HG02610 (cell line): ENCODE measurements around the gene SLC29A3.

ENCODE experiments used
- ATAC-seq: cut with Tn5 transposase; IDR thresholded peaks from one replicate; pipeline ENCODE4 v1.9.1; 2021; ENCODE audit warnings: mild to moderate bottlenecking, moderate library complexity; ENCODE audit not compliant: unreplicated experiment

Gene SLC29A3

DNA sequence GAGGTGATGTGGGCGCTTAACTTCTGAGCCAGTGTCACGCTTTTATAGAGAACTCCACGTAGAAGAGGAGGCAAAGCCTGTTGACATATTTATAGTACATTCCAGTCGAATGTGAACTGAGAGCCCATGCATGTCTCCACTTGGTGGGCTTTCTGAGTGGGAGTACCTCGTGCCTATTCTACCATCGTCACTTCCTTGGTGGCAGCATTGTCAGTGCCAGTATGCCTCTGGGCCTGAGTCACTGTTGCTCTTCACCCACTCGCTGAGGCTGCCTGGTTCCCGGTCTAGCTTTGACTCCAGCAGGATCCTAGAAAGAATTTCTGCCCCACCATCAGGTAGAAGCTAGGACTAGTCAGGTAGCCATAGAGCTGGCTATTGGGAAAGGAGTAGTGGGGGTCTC is 47.6 kb downstream of the SLC29A3 start:
- no peak for ATAC-seq

DNA sequence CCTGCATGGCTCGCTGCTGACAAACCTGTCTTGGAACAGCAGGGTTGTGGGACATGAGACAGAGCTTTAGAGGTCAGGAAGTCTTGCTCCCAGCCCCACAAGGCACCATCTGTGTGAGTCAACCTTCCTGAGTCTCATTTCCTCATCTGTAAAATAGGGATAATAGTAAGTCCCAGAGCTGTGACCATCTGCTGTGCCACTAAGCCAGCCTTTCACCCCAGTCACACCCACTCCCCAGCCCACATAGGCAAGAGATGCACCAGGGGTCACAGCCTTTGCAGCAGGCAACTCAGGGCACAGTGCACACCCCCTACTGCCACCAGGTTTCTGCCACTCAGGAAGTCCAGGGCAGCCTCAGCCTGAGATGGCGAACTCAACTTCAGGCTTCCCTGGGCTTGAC is 48.2 kb downstream of the SLC29A3 start:
- ATAC-seq = no peak

GRCh38 chr10:71368176-71368575 is 49.1 kb downstream of the SLC29A3 start:
- ATAC-seq = no peak

GRCh38 chr10:71368643-71369042 is 49.6 kb downstream of the SLC29A3 start:
- ATAC-seq = no peak

GRCh38 chr10:71369602-71370001 is 50.5 kb downstream of the SLC29A3 start:
- no peak for ATAC-seq

- ATAC-seq = no peak
Measured at GRCh38 chr10:71370031-71370430, 51.0 kb downstream of the SLC29A3 start.

- ATAC-seq = peak; percentile 52
Measured at GRCh38 chr10:71371750-71372166, 52.7 kb downstream of the SLC29A3 start.

- peak; percentile 45 for ATAC-seq
Measured at GRCh38 chr10:71372882-71373495, 53.9 kb downstream of the SLC29A3 start.

DNA sequence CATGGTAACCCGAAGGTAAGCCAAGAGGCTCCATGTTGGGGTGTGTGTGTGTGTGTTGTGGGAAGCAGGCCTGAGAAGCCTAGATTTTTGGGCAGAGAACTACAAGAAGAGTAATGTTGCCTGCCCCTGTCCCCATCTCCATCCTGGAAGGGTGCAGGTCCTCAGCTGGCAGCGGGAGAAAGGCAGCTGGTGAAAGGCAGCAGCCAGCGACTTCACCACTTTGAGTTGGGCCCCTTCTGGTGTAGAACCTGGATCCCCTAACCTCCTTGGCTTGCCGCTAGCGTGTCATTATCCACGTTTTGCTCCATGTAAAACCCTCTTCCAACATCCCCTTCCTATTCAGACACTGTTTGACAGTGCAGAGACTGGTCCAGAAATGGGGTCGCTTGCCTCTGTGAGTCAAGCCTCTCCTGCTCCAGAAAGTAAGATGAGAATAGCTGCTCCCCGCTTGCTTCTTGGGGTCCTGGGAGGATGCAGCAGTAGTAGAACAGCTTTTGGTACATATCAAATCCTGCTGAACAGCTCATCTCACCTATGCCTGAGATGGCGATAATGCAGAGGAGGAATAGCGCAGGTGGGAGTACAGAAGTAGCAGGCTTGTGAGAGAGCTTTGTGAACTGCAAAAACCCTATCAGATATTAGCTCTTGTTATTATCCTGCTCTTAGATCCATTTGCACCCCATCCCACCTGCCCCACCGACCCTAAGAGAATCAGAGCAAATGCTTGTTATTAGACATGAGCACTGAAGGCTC is 55.6 kb downstream of the SLC29A3 start:
- no peak for ATAC-seq

- no peak for ATAC-seq
Measured at GRCh38 chr10:71375952-71376351, 56.9 kb downstream of the SLC29A3 start.

DNA sequence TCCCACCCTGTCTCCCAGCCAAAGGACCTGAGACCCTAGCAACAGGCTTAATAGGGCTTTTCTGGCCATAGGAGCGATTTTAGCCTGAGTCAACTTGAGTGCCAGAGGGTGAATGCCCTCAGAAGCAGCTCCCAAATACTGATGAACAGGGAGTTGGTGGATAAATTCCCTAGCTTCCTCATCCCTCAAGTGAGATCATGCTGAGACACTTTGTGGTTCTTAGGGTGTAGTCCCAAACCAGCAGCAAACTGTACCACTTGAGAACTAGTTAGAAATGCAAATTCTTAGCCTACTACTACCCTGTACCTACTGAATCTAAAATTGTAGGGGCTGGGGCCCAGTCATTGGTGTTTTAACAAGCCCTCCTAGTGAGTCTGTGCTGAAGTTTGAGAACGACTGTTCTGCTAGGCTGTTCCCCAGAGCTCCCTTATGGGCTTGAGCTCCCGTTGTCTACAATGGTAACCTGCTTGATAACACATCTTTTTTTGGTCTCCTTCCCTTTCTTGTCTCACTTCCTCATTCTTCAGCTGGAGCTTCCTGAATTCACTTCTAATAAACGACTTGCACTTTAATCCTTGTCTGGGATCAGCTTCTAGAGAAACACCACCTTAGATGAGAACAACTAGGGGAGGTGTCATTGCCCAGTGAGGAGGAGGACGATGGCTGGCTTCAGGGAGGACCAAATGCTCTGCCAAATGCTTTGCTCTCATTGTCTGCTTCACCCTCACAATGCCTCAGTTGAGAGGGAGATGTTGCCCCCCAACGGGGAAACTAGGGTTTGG is 59.5 kb downstream of the SLC29A3 start:
- no peak for ATAC-seq

- ATAC-seq = no peak
Measured at GRCh38 chr10:71379118-71379766, 60.2 kb downstream of the SLC29A3 start.

GRCh38 chr10:71380841-71381240 is 61.8 kb downstream of the SLC29A3 start:
- no peak for ATAC-seq

- no peak for ATAC-seq
Measured at GRCh38 chr10:71381611-71382010, 62.6 kb downstream of the SLC29A3 start.

GRCh38 chr10:71382028-71382427 is 63.0 kb downstream of the SLC29A3 start:
- no peak for ATAC-seq

- ATAC-seq = no peak
Measured at GRCh38 chr10:71382757-71383156, 63.7 kb downstream of the SLC29A3 start.

DNA sequence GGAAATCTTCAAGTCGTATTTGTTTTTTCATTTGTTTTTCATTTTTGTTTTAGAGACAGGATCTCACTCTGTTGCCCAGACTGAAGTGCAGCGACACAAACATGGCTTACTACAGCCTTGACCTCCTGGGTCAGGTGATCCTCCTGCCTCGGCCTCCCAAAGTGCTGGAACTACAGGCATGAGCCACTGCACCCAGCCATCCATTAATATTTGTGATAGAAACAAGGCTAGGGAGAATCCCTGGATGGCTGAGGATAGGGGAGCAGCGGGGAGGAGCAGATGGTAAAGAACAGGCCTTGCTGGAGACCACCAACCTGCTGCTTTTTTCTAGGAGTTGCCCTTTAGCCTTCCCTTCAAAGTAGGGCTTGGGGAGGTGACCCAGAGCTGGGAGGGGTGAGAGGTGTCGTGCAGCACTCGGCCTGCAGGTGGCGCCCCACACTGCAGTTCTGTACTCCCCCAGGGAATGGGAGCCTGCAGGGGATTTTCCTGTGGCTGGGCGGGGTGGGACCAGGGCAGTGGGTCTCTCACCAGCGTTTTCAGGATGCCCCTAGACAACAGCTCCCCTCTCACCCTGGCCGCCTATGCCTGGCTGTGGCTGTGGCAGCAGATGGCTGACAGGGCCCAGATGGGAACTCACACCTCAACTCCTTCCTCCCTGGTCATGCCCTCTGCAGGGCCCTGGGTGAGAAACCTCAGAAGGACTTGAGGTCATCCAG is 65.1 kb downstream of the SLC29A3 start:
- peak; percentile 65 for ATAC-seq

DNA sequence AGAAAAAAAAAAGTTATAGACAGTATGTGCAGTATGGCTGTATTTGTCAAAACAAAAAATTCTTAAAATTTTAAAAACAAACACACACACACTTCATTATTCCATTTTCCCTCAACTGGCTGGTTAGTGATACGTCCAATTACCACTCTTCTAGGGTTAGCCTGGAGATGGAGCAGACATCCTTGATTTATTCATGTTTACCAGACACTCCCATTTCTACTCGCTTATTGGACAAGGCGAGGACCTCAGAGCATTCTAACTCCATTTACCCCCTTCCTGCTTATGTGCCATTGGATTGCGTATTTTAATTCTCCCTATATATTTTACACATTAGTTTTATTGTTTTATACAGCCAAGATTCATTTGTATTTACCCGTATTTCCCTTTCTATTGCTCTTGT is 69.1 kb downstream of the SLC29A3 start:
- ATAC-seq = no peak

GRCh38 chr10:71388583-71389310 is 69.7 kb downstream of the SLC29A3 start:
- no peak for ATAC-seq
